A204.1 (cell line): Measurements from ENCODE around the gene TMSB4X.
"Not testable (repeated sequence)": the region's sequence is repeated elsewhere in the genome, so short reads cannot be mapped to it uniquely, and the experiment has no call there.

Experiments
- FAIRE-seq: peaks from 2 replicates; lab custom pipeline; 2012; peaks lifted over from hg19 to GRCh38; lab: Jason Lieb, UNC

The TMSB4X gene

GRCh38 chrX:12955882-12956703 lies 18.8 kb upstream of the TMSB4X start:
- FAIRE-seq: no peak

DNA sequence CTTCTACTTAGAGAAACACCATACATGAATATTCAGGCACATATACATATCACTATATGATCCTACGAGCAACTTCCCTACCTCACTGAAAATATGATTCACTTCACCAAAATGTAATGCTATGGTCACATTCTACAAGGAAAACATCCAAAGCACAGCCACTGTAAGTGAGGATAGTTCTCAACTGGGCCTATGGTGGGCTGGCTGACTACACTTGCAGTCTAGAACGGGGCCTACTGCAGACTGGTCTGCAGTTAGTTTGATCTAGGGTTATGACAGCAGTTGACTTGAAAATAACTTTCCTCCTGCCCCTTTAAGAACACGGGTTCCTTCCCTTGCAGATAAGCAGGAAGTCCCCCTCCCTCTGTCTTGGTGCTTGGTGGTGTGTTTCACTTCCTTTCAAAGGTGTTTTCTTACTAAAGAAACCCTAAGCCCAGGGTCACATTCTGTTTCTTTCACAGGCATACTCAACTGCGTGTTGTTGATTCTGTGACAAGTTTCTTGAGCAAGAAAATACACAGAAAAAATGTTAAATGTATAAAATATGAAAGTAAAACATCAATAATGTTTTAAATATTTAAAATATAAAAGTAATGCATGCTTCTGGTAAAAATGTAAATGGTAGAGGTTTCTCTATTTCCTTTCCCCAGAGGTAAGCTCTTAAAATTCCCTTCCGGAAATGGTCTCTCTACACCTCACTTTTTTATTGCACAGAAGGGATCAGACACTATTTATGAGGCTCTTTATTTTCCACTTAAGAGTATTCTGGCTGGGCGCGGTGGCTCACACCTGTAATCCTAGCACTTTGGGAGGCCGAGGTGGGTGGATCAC lies 18.0 kb upstream of the TMSB4X start:
- no peak for FAIRE-seq

DNA sequence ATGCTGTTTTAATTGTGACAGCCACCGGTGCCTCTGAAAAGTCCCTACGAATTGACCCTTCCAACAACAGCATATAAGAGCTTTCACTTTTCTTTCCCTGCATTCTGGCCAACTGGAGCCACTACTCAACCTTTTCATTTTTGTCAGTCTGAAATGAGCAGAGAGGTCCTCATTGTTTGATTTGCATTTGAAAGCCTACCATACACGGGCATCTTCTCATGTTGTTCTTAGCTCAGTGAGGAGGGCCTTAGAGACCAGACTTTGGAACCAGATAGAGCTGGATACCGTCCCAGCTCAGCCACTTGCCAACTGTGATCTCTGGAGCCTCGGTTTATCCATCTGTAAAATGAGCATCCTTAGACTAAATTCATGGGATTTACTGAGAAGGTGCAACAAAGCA lies 16.9 kb upstream of the TMSB4X start:
- FAIRE-seq: no peak

DNA sequence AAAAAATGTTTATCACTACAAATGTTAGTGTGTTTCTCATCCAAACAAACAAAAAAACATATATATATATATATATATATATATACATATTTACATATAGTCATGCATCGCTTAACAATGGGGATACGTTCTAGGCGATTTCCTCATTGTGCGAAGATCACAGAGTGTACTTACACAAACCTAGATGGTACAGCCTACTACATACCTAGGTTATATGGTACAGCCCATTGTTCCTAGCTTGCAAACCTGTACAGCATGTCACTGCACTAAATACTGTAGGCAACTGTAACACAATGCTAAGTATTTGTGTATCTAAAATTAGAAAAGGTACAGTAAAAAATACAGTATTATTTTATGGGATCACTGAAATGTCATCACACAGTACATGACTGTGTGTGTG lies 16.4 kb upstream of the TMSB4X start:
- FAIRE-seq: no peak

DNA sequence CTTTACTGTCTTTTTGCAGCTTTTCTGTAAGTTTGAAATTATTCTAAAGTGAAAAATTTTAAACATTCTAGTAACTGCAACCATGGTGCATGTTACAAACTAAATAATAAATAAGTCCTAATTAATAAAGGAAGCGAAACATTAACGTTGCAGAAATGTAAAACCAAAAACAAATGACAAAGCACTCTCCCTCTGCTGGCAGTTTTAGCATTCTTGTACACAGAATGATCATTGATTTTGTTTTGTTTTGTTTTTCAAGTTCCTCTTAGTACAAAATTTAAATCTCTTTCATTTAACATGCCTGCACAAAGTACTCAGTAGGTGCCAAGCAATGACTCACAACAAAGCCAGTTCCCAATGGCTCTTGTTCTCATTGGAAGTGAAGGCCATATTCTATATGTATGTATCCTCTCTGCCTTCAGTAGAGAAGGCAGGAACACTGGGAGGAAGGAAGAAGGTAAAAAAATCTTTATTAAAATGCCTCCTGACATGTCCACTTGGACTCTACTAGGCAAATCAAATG lies 13.7 kb upstream of the TMSB4X start:
- no peak for FAIRE-seq

DNA sequence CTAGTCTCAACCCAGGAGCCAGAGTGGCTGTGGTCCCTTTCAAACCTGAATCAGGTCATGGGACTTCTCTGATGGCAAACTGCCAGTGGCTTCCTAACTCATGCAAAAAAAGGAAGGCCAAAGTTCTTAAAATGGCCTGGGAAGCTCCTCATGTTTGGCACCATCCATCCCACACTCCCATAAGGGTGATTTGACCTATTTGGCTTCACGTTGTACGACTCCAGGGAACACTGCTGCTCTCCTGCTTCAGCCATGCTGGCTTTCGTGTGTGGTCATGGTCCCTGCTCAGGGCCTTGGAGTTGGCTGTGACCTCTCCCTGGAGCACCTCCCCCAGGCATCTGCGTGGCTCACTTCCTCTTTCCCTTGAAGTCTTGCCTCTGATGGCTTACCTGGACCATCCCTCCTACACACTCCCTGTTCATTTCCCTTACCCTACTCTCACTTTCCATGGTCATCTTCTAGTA lies 12.8 kb upstream of the TMSB4X start:
- FAIRE-seq: no peak

- not testable (repeated sequence) for FAIRE-seq
Observed at GRCh38 chrX:12963210-12963850, 11.6 kb upstream of the TMSB4X start.

DNA sequence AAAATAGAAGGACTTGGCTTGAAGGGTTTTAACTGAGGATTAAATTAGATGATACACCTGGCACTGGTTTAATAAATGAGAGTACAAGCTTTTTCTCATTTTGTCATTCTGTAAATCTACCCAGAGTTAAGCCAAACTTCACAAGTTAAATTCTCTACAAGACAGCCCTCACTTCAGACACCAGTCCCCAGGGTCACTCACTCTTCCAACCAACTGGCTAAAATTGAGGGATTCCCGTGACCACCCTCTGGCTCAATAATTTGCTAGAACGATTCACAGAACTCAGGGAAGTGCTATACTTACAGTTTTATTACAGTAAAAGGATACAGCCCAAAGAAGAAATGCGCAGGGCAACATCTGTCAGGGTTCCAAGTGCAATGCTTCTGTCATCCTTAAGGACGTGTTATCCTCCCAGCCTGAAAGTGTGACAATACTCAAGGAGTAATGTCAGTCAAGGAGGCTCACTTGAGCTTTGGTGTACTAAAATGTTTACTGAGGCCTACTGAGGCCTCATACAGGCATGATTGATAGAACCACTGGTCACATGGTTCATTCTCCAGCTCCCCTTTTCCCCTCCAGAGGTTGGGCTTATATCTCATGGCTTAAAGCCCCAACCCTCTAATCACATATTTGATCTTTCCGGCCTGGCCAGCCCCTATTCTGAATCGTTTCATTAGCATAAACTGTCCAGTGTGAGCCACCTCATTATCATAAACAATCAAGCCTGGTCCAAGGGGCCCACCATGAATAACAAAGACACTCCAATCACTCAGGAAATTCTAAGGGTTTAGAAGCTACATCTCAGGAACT lies 9.6 kb upstream of the TMSB4X start:
- FAIRE-seq: no peak

GRCh38 chrX:12966151-12966550 lies 8.8 kb upstream of the TMSB4X start:
- FAIRE-seq: no peak

- FAIRE-seq: no peak
Observed at GRCh38 chrX:12967711-12968465, 7.0 kb upstream of the TMSB4X start.

DNA sequence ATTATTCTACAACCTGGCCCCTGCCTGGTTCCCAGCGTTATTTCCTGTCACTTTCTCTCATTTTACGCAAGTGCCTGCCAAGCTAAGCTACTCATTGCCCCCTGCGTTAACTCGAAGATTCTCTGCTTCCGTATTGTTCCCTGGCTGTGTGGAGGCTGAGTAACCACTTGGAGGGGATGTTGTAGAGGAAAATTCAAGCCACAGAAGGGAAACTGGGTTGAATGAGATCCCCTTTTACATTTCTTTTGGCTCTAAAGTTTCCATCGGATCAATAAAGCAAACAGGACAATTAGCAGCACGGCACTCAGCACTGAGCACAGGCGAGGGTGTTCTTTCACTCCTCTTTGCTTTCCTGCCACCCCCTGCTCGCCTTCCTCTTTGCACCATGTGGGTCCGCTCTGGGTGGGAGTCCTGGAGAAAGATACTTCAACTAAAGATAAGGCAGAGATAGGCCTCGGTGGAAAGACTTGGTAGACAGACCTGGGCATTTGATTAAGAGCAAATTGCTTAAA lies 4.2 kb upstream of the TMSB4X start:
- FAIRE-seq: no peak

- FAIRE-seq: no peak
Observed at GRCh38 chrX:12971282-12972003, 3.5 kb upstream of the TMSB4X start.

DNA sequence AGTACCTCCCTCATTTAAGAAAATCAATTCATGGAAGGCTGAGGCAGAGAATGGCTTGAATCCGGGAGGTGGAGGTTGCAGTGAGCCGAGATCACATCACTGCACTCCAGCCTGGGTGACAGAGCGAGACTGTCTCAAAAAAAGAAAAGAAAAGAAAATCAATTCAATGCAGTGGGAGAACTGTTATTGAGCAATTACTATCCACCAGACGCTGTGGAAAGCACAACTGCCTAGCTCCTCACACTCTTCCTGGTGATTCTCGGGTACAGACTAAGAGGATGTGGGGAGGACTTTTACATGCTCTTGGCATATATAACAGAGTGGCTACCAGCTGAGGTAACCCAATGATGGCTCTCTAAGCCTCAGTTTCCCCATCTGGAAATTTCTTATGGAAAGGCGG lies 2.7 kb upstream of the TMSB4X start:
- FAIRE-seq: no peak

DNA sequence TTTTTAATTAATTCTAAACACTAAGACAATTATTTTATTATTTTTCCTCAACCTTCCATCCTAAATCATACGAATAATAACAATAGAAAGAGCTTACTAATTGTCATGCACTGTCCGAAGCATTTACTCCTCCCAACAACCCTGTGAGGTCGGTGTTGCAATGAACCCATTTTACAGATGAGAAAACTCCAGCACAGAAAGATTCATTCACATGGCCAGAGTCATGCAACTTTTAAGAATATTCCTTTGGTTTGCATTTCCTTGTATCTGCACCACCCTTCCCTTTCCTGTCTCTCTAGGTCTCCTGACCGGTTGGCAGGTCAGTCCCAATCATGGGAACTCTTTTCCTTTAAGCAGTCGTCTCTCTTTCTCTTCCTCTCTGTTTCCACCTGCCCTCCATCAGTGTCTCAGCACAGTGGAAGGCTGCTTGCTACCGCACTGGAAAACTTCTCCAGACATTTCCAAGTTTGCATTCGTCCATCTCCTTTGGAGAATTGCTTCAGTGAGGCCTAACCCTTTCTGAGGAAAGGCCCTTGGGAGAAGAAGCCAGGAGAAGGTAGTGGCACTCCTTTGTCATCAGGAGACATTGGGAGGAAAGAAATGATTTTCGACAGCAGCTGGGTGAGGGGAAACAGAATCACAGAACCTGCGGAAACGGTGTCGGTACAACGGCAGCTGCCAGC lies 1.9 kb upstream of the TMSB4X start:
- no peak for FAIRE-seq

DNA sequence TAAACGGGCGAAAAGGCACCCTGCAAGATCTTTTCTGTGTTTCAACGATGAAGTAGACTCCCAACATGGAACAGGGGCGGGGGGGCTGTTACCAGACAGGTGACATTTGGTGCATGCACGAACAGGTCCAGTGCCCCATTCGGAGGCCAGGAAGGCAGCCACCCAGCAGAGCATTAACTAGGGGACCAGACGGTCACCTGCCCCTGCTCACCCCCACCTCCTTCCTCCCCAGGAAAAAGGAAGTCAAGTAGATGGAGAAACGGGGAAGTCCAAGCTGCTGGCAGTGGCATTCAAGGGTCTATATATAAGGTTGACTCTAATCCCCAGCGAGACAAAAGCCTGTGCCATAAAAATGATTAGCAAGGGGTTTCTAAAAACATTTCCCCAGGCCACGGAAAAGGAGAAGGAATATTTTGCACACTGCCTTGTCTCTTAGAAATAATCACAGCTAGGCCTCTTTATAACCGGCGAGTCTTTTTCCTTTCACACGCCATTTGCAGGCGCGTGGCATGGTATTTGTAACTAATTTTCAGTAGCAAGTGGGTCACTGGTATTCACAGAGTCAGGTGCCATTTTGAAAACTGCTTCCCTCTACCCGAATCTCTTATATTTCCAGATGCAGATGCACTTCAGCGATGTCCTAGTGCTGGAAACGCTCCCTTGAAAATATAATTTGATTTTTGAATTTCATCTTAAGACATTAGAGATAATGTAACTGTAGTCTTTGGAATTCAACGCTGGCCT lies 1.2 kb upstream of the TMSB4X start:
- FAIRE-seq: no peak

- no peak for FAIRE-seq
Observed at GRCh38 chrX:12974305-12974795, 560 bp upstream of the TMSB4X start.

DNA sequence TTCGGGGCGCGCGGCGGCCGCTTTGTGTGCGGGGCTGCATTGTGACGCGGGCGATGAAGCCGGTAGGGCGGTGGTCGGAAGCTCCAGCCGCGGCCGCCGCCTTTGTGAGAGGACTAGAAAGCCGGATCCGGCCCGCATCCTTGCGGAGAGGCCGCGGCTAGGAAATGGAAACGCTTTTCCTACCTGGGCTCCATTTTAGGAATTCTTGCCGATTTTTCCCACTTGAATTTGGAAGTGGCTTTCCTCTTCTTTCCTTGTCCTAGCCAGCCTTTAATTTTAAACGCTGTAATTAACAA lies 708 bp downstream of the TMSB4X start:
- no peak for FAIRE-seq

- FAIRE-seq: no peak
Observed at GRCh38 chrX:12975991-12976558, 1.2 kb downstream of the TMSB4X start.
